Measurements from ENCODE around the gene PACRGL.
A peak's percentile ranks its signal among the peaks of the same experiment; 100 is the strongest.

PACRGL gene

GRCh38 chr4:20700007-20700761, at the start of gene PACRGL:
TSS of gene PACRGL (plus strand) at chr4:20700458. CDS start at chr4:20704482, 4,024 bp downstream.
- Histone ChIP-seq H3K27me3 (ENCODE audit: low read depth, low read length) (no peaks in the 10 kb centered on the region), H3K4me1 (ENCODE audit: control insufficient read depth in 1 of 2, insufficient read depth in 2 of 2, low read length in 2 of 2) (peaks cover 7 to 17% of the 10 kb centered on the region in 2 donors), H3K9me3 (ENCODE audit: control insufficient read depth in 1 of 2, low read length in 2 of 2) (no peaks in the 10 kb centered on the region), H3K27ac (ENCODE audit: low read length) (peak within 1 kb of the TSS; percentile 83), H3K4me3 (ENCODE audit: low read depth in 1 of 2, low read length in 2 of 2) (peak within 1 kb of the TSS; percentile 90 to 95), H3K36me3 (ENCODE audit: control insufficient read depth in 1 of 2, insufficient read depth in 2 of 2, low read length in 2 of 2) (peaks cover 7 to 8% of the 10 kb centered on the region in 2 donors)

GRCh38 chr4:20652226-20652885, 47.9 kb upstream of the PACRGL start:
- Histone ChIP-seq H3K27me3 (ENCODE audit: low read depth, low read length) (no peaks in the 10 kb centered on the region), H3K27ac (ENCODE audit: low read length) (no peak overlapping the region), H3K9me3 (ENCODE audit: control insufficient read depth in 1 of 2, low read length in 2 of 2) (no peaks in the 10 kb centered on the region), H3K4me3 (ENCODE audit: low read depth in 1 of 2, low read length in 2 of 2) (no peak overlapping the region), H3K36me3 (ENCODE audit: control insufficient read depth in 1 of 2, insufficient read depth in 2 of 2, low read length in 2 of 2) (no peaks in the 10 kb centered on the region), H3K4me1 (ENCODE audit: control insufficient read depth in 1 of 2, insufficient read depth in 2 of 2, low read length in 2 of 2) (no peaks in the 10 kb centered on the region)

GRCh38 chr4:20658456-20658855, 41.8 kb upstream of the PACRGL start:
- Histone ChIP-seq H3K36me3 (ENCODE audit: control insufficient read depth in 1 of 2, insufficient read depth in 2 of 2, low read length in 2 of 2) (no peaks in the 10 kb centered on the region), H3K4me3 (ENCODE audit: low read depth in 1 of 2, low read length in 2 of 2) (no peak overlapping the region), H3K27ac (ENCODE audit: low read length) (no peak overlapping the region), H3K9me3 (ENCODE audit: control insufficient read depth in 1 of 2, low read length in 2 of 2) (no peaks in the 10 kb centered on the region), H3K4me1 (ENCODE audit: control insufficient read depth in 1 of 2, insufficient read depth in 2 of 2, low read length in 2 of 2) (no peaks in the 10 kb centered on the region), H3K27me3 (ENCODE audit: low read depth, low read length) (no peaks in the 10 kb centered on the region)

- no peak overlapping the region for H3K4me3 ChIP-seq (ENCODE audit: low read depth in 1 of 2, low read length in 2 of 2)
- H3K27me3 ChIP-seq (ENCODE audit: low read depth, low read length) = no peaks in the 10 kb centered on the region
- H3K27ac ChIP-seq (ENCODE audit: low read length) = no peak overlapping the region
- H3K36me3 ChIP-seq (ENCODE audit: control insufficient read depth in 1 of 2, insufficient read depth in 2 of 2, low read length in 2 of 2) = no peaks in the 10 kb centered on the region
- H3K4me1 ChIP-seq (ENCODE audit: control insufficient read depth in 1 of 2, insufficient read depth in 2 of 2, low read length in 2 of 2) = no peaks in the 10 kb centered on the region
- H3K9me3 ChIP-seq (ENCODE audit: control insufficient read depth in 1 of 2, low read length in 2 of 2) = no peaks in the 10 kb centered on the region
Observed at GRCh38 chr4:20662851-20663250, 37.4 kb upstream of the PACRGL start.

- Histone ChIP-seq H3K4me1 (ENCODE audit: control insufficient read depth in 1 of 2, insufficient read depth in 2 of 2, low read length in 2 of 2) (no peaks in the 10 kb centered on the region), H3K36me3 (ENCODE audit: control insufficient read depth in 1 of 2, insufficient read depth in 2 of 2, low read length in 2 of 2) (no peaks in the 10 kb centered on the region), H3K27me3 (ENCODE audit: low read depth, low read length) (no peaks in the 10 kb centered on the region), H3K27ac (ENCODE audit: low read length) (no peak overlapping the region), H3K9me3 (ENCODE audit: control insufficient read depth in 1 of 2, low read length in 2 of 2) (no peaks in the 10 kb centered on the region), H3K4me3 (ENCODE audit: low read depth in 1 of 2, low read length in 2 of 2) (no peak overlapping the region)
Observed at GRCh38 chr4:20666012-20666860, 34.0 kb upstream of the PACRGL start.

GRCh38 chr4:20672262-20672661, 28.0 kb upstream of the PACRGL start:
- Histone ChIP-seq H3K36me3 (ENCODE audit: control insufficient read depth in 1 of 2, insufficient read depth in 2 of 2, low read length in 2 of 2) (no peaks in the 10 kb centered on the region), H3K4me1 (ENCODE audit: control insufficient read depth in 1 of 2, insufficient read depth in 2 of 2, low read length in 2 of 2) (peaks cover 0 to 6% of the 10 kb centered on the region in 2 donors), H3K4me3 (ENCODE audit: low read depth in 1 of 2, low read length in 2 of 2) (no peak overlapping the region), H3K27me3 (ENCODE audit: low read depth, low read length) (no peaks in the 10 kb centered on the region), H3K9me3 (ENCODE audit: control insufficient read depth in 1 of 2, low read length in 2 of 2) (no peaks in the 10 kb centered on the region), H3K27ac (ENCODE audit: low read length) (no peak overlapping the region)

- Histone ChIP-seq H3K27me3 (ENCODE audit: low read depth, low read length) (no peaks in the 10 kb centered on the region), H3K9me3 (ENCODE audit: control insufficient read depth in 1 of 2, low read length in 2 of 2) (no peaks in the 10 kb centered on the region), H3K4me1 (ENCODE audit: control insufficient read depth in 1 of 2, insufficient read depth in 2 of 2, low read length in 2 of 2) (peaks cover 0 to 6% of the 10 kb centered on the region in 2 donors), H3K4me3 (ENCODE audit: low read depth in 1 of 2, low read length in 2 of 2) (no peak overlapping the region), H3K27ac (ENCODE audit: low read length) (no peak overlapping the region), H3K36me3 (ENCODE audit: control insufficient read depth in 1 of 2, insufficient read depth in 2 of 2, low read length in 2 of 2) (no peaks in the 10 kb centered on the region)
Observed at GRCh38 chr4:20675786-20676185, 24.5 kb upstream of the PACRGL start.

- no peaks in the 10 kb centered on the region for H3K27me3 ChIP-seq (ENCODE audit: low read depth, low read length)
- H3K36me3 ChIP-seq (ENCODE audit: control insufficient read depth in 1 of 2, insufficient read depth in 2 of 2, low read length in 2 of 2) = no peaks in the 10 kb centered on the region
- peaks cover 0 to 6% of the 10 kb centered on the region in 2 donors for H3K4me1 ChIP-seq (ENCODE audit: control insufficient read depth in 1 of 2, insufficient read depth in 2 of 2, low read length in 2 of 2)
- H3K9me3 ChIP-seq (ENCODE audit: control insufficient read depth in 1 of 2, low read length in 2 of 2) = no peaks in the 10 kb centered on the region
- no peak overlapping the region for H3K27ac ChIP-seq (ENCODE audit: low read length)
- H3K4me3 ChIP-seq (ENCODE audit: low read depth in 1 of 2, low read length in 2 of 2) = no peak overlapping the region
Observed at GRCh38 chr4:20676501-20677197, 23.6 kb upstream of the PACRGL start.

- no peak overlapping the region for H3K27ac ChIP-seq (ENCODE audit: low read length)
- no peak overlapping the region for H3K4me3 ChIP-seq (ENCODE audit: low read depth in 1 of 2, low read length in 2 of 2)
- H3K9me3 ChIP-seq (ENCODE audit: control insufficient read depth in 1 of 2, low read length in 2 of 2) = no peaks in the 10 kb centered on the region
- peaks cover 0 to 6% of the 10 kb centered on the region in 2 donors for H3K4me1 ChIP-seq (ENCODE audit: control insufficient read depth in 1 of 2, insufficient read depth in 2 of 2, low read length in 2 of 2)
- no peaks in the 10 kb centered on the region for H3K36me3 ChIP-seq (ENCODE audit: control insufficient read depth in 1 of 2, insufficient read depth in 2 of 2, low read length in 2 of 2)
- no peaks in the 10 kb centered on the region for H3K27me3 ChIP-seq (ENCODE audit: low read depth, low read length)
Observed at GRCh38 chr4:20678400-20678799, 21.9 kb upstream of the PACRGL start.

- Histone ChIP-seq H3K9me3 (ENCODE audit: control insufficient read depth in 1 of 2, low read length in 2 of 2) (no peaks in the 10 kb centered on the region), H3K27me3 (ENCODE audit: low read depth, low read length) (no peaks in the 10 kb centered on the region), H3K4me3 (ENCODE audit: low read depth in 1 of 2, low read length in 2 of 2) (no peak overlapping the region), H3K4me1 (ENCODE audit: control insufficient read depth in 1 of 2, insufficient read depth in 2 of 2, low read length in 2 of 2) (peaks cover 0 to 6% of the 10 kb centered on the region in 2 donors), H3K27ac (ENCODE audit: low read length) (no peak overlapping the region), H3K36me3 (ENCODE audit: control insufficient read depth in 1 of 2, insufficient read depth in 2 of 2, low read length in 2 of 2) (no peaks in the 10 kb centered on the region)
Observed at GRCh38 chr4:20679951-20680350, 20.3 kb upstream of the PACRGL start.

- H3K27me3 ChIP-seq (ENCODE audit: low read depth, low read length) = no peaks in the 10 kb centered on the region
- no peaks in the 10 kb centered on the region for H3K36me3 ChIP-seq (ENCODE audit: control insufficient read depth in 1 of 2, insufficient read depth in 2 of 2, low read length in 2 of 2)
- H3K4me3 ChIP-seq (ENCODE audit: low read depth in 1 of 2, low read length in 2 of 2) = no peak overlapping the region
- no peaks in the 10 kb centered on the region for H3K9me3 ChIP-seq (ENCODE audit: control insufficient read depth in 1 of 2, low read length in 2 of 2)
- no peak overlapping the region for H3K27ac ChIP-seq (ENCODE audit: low read length)
- peaks cover 0 to 6% of the 10 kb centered on the region in 2 donors for H3K4me1 ChIP-seq (ENCODE audit: control insufficient read depth in 1 of 2, insufficient read depth in 2 of 2, low read length in 2 of 2)
Observed at GRCh38 chr4:20680736-20681135, 19.5 kb upstream of the PACRGL start.
